DMS153 treated with DMSO at 0.1 percent for 48 hours (cell line): ENCODE results near the gene IFITM5.
"Not testable (repeated sequence)": the region's sequence is repeated elsewhere in the genome, so short reads cannot be mapped to it uniquely, and the experiment has no call there.

Experiments
- DNase-seq: peaks from one replicate; lab custom pipeline; 2025; ENCODE audit not compliant: unreplicated experiment; lab: John Stamatoyannopoulos, UW

The IFITM5 gene

DNA sequence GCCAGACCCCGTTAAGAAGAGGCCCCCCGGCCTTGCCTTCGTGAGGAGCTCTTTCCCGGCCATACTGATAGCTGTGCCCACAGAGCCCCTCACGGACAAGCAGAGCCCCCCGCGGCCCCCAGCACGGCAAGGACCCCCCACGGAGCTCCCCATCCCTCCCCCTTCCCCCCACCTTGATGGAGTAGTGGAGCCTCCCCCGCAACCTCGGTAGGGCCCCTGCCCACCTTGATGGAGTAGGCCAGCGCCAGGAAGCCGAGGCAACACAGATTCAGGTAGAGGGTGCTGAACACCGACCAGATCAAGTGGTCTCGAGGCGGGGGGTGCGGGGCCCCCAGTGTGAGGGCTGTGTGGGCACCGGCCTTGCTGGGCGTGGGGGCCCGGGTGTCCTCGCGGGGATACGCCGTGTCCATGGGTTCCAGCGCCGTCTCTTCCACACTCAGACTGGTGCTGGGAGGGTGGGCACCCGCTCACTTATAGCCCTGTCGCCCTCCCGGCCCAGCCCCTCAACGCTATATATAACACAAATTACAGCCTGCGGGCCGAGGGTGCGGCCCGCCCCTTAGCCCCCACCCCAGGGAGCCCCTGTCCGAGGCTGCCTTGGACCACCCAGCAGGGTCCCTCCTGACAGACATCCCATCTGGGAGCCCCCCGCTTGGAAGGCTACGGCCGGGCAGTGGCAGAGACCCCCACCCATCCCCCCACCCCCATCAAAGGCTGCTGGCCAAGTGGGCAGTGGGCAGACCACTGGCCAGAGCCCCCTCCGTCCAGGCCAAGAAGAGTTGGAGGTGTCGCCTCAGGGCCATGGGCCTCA is at the start of gene IFITM5:
Gene IFITM5, minus strand, starts transcription at position 446 of the 811 bp plus-strand sequence. Its CDS starts 36 bp downstream, at position 410.
- no peak for DNase-seq

GRCh38 chr11:346529-346928 is 47.2 kb upstream of the IFITM5 start:
- no peak for DNase-seq

DNA sequence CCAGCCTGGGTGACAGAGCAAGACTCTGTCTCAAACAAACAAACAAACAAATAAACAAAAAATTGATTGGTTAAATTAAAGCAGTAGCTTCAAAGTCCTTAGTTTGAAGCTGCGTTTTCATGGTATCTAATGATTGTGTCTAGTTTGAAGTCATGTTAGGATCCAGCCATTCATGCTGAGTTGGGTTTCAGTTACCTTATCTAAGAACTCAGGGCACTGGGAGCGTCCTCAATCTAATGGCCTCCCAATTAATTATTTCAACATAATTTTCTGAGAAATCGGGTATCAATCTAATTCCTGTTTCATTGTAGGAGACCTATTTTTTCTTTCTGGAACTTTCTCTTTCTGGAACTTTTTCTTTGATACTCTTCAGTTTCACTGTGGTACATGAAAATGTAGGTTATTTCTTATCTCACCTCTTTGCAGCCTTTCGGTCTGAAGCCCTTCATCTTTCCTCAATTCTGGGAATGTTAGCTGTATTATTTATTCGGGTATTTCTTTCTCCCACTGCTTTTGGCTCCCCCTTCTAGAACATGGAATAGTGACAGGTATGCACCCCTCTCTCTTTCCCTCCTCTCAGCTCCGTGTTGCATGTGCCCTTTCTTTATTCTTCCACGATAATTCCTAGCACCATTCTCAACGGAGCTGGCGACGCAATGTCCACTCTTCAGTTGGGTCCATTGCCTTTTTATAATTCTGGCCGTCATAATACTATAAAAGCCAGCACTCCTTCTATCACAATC is 45.7 kb upstream of the IFITM5 start:
- no peak for DNase-seq

DNA sequence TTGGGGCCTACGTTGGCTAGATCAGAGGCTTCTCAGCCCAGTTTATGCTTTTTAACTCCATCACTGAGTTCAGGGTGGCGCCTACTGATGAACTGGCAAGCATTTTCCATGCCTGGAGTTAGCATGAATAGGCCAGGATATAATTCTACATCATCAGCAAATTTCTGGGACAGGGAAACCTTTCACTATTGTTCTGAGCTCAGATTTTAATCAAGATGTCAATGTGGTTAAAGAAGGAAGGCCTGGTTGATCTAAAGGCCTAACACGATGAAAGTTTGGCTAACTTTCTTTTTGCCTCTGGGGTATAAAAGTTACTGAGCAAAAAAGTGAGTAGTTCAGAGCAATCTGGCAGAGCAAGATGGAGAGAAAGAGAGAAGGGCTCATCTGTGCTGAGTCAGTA is 43.0 kb upstream of the IFITM5 start:
- no peak for DNase-seq

GRCh38 chr11:340539-341512 is 41.5 kb upstream of the IFITM5 start:
- DNase-seq: no peak

DNA sequence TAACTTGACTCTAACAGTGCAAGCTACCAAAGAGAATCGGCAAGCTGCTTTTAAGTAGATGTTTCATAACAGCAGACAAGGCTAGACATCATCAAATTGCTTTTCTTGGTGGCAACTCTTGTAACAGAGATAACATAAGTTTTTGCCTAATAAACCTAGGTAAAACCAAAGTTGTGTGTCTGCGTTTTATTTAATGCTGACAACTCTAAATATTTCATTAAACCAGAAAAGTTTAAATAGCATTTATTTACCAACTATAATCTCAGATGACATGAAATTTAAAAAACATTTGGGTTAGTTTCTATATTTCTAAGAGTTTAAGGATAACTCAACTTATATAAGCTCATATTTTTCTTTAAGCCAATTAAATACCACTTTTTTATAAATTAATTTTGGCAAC is 40.6 kb upstream of the IFITM5 start:
- no peak for DNase-seq

GRCh38 chr11:337711-338110 is 38.4 kb upstream of the IFITM5 start:
- DNase-seq: no peak

DNA sequence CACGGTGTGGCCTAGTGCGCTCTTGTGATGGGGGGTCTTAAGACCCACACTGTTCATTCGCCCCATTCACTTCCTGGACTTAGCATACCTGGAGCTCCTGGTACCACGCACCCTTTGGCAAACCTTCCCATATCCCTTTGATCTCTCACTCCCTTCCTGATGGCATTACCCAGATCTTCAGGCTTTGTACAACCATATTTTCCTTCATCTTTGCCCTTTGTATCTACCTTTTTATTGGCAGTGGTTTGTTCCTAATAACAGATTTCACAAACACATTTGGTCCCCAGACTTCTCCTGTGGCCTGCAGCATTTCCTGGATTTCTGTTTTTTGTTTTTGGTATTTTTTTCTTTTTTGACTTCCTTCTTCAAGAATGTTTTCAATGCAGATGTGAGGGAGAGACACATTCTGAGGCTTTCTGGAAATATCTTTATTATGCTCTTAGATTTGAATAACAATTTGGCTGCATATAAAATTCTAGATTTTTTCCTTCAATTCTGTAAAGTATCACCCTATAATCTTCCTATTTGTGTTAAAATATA is 37.4 kb upstream of the IFITM5 start:
- no peak for DNase-seq

GRCh38 chr11:335779-336658 is 36.7 kb upstream of the IFITM5 start:
- DNase-seq: no peak

DNA sequence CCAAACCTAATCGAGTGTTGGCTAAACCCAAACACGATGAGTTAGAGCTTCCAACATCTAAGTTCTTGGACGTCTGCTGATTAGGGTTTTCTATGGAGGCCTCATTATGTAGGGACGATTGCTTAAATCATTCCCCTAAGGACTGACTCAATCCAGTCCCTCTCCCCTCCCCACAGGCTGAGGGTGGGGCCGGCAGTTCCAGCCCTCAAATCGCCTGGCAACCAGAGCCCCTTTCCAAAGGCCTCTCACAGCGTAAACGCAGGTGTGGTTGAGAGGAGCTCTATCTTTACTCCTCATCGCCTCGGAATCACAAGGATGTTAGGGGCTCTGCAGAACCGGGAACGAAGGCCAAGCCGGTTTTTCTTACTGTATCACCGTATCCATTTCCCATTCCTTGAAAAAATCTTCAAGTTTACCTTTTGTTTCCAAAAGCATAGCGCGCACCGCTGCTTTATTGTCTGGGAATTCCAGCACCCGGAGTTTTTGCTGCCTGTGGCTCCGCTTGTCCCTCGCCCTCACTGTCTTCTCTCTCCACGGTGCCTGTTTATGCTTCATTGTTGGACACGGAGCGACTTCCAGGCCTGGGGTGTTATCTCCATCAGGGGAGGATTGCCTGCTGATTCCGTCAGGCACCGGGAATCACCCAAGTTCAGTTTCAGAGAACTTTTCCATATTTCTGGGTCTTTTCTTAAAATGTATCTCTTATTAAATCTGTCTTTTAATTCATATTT is 35.1 kb upstream of the IFITM5 start:
- DNase-seq: no peak

GRCh38 chr11:333616-334263 is 34.4 kb upstream of the IFITM5 start:
- DNase-seq: not testable (repeated sequence)

DNA sequence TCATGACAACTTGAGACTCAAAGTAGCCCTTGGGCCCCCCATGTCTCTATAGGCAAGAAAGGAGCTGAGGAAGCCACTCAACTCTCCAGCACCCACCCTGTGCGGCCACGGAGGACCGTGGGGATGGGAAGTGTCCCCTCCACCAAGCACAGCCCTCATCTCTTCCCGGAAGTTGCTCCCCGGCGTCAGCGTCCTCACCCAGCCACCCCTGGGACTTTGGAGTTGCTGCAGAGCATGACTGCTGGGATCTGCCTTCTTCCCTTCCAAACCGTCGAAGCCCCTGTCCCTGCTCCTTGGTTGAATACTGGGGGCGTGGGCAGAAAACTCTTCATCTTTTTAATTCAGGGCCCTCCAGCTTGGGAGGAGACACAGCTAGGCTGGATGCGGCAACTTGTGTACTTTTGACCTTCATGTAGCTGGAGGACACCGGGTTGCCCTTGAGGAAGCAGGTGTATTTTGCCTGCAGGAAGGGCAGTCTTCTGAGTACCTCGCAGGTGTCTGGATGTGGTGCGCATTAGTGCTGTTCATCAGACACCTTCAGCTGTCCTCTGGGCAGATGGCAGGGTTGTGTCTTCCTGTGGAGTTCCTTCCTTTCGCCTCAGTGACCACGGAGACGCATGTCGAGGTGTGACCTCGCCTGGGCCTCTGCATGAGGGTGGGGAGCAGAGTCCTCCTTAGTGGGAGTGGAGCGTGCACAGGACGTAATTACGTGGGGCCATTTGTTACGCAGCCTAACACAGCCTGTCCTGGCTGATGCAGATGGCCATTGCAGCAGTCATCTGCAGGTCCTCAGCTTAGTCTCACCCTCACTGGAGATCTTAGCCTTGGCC is 33.5 kb upstream of the IFITM5 start:
- no peak for DNase-seq

- DNase-seq: no peak
Measured at GRCh38 chr11:331358-332060, 32.2 kb upstream of the IFITM5 start.

DNA sequence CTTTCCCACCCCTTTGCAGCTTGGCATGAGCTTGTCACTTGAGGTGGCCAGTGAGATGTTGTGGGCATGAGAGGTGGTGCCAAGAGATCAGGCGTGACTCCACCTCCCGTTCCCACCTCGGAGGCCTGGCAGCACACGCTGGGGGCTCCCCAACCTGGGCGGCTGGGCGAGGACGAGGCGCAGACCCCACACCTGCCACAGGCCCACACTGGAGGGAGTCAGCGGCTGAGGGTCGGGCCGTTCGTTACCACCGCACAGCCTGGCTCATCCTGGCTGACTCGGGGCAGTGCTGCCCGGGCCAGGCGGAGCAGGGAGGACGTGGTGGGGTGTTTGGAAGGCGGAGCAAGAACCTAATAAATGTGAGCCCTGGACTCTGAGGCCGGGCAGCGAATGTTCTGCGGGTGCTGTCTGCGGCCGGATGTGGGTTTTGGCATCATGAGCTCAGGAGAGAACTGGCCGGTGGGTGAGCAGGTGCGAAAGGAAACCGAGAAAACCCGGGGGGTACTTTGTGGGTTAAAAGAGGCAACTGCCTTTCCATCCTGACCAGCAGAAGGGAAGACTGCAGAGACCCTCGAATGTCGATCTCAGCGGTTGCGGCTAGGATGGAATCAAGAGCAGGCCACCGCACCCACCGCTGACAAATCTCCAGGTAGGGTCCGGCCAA is 31.5 kb upstream of the IFITM5 start:
- DNase-seq: no peak

DNA sequence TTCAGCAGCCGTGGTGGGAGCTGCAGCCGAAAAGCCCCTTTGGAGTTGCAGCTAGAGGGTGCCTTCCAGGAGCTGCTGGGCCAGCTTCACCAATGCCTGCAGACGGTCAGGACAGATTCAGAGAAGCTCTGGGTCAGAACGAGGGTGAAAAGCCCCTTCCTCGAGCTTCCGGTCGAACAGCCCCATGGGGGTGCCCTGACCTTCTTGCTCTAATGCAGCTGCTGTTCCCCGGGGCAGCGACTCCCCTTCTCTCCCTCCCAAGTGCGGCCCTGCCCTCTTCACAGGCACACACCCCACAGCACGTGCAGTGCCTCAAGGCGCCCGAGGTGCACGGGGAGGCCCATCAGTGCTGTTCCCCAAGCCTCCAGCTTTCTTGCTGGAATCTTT is 31.0 kb upstream of the IFITM5 start:
- no peak for DNase-seq

DNA sequence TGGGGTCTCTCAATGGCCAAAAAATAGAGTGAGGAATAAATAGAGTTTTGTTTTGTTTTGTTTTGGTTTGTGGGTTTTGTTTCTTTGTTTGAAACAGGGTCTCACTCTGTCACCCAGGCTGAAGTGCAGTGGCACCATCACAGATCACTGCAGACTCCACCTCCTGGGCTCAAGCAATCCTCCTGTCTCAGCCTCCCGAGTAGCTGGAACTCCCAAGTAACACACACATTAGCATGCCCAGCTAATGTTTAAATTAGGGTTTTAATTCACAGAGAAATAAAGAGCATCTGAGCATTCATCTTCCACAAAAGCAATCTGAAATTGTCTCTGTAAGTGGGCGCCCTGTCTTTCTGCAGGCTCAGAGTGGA is 30.5 kb upstream of the IFITM5 start:
- DNase-seq: no peak
